Umbilical cord (tissue), 2 donors: ENCODE results near the gene NRROS. TPM values are rescaled to one million over a fixed set of nuclear protein-coding genes. Genes with fewer than 3 reads are reported as not detected.

ENCODE experiments used
- DNase-seq: peaks from one replicate; pipeline ENCODE4 v3.0.0-alpha.2; 2015; ENCODE audit warnings: low spot score
- total RNA-seq: library from RNA; depleted of rRNA; stranded (reverse); fragments of >200 nt; gene quantifications from one replicate; pipeline ENCODE4 v1.2.3, GENCODE V29; 2014; ENCODE audit warnings: low replicate concordance; ENCODE audit not compliant: insufficient read depth

NRROS gene
- total RNA-seq, 1 donor from 2014 or later, result 0.96 TPM

- peak; percentile 89 for DNase-seq
Measured at GRCh38 chr3:196650740-196651311, 11.3 kb downstream of the NRROS start.

- DNase-seq, result no peak
Measured at GRCh38 chr3:196651819-196652218, 12.3 kb downstream of the NRROS start.

- DNase-seq, result no peak
Measured at GRCh38 chr3:196652961-196653795, 13.7 kb downstream of the NRROS start.

GRCh38 chr3:196654006-196654734 is 14.7 kb downstream of the NRROS start:
- DNase-seq, result no peak

GRCh38 chr3:196654735-196655090 is 15.2 kb downstream of the NRROS start:
- no peak for DNase-seq

GRCh38 chr3:196655496-196655895 is 16.0 kb downstream of the NRROS start:
- DNase-seq, result no peak

- DNase-seq, result no peak
Measured at GRCh38 chr3:196656213-196656612, 16.7 kb downstream of the NRROS start.

- DNase-seq, result no peak
Measured at GRCh38 chr3:196659901-196660351, 20.4 kb downstream of the NRROS start.

GRCh38 chr3:196660381-196661166 is 21.1 kb downstream of the NRROS start:
- no peak for DNase-seq

GRCh38 chr3:196661400-196661799 is 21.9 kb downstream of the NRROS start:
- no peak for DNase-seq

- DNase-seq, result no peak
Measured at GRCh38 chr3:196662033-196662432, 22.5 kb downstream of the NRROS start.

- DNase-seq, result peak; percentile 74
Measured at GRCh38 chr3:196662711-196663571, 23.4 kb downstream of the NRROS start.

GRCh38 chr3:196666001-196666867 is 26.7 kb downstream of the NRROS start:
- DNase-seq, result no peak

GRCh38 chr3:196667056-196667825 is 27.7 kb downstream of the NRROS start:
- no peak for DNase-seq

GRCh38 chr3:196670339-196670738 is 30.8 kb downstream of the NRROS start:
- DNase-seq, result peak; percentile 32

- no peak for DNase-seq
Measured at GRCh38 chr3:196673632-196674031, 34.1 kb downstream of the NRROS start.

- DNase-seq, result no peak
Measured at GRCh38 chr3:196677353-196677752, 37.9 kb downstream of the NRROS start.

GRCh38 chr3:196677931-196678330 is 38.4 kb downstream of the NRROS start:
- no peak for DNase-seq
